GM19372 (cell line): ENCODE results near the gene EXOC6B.

Experiments used
- ATAC-seq: cut with Tn5 transposase; IDR thresholded peaks from one replicate; pipeline ENCODE4 v1.9.1; 2021; ENCODE audit warnings: mild to moderate bottlenecking, low read depth, moderate library complexity; ENCODE audit not compliant: unreplicated experiment

EXOC6B gene

GRCh38 chr2:72131916-72132841 lies 693.7 kb downstream of the EXOC6B start:
- ATAC-seq, result no peak

- ATAC-seq, result no peak
Observed at GRCh38 chr2:72131371-72131891, 694.4 kb downstream of the EXOC6B start.

DNA sequence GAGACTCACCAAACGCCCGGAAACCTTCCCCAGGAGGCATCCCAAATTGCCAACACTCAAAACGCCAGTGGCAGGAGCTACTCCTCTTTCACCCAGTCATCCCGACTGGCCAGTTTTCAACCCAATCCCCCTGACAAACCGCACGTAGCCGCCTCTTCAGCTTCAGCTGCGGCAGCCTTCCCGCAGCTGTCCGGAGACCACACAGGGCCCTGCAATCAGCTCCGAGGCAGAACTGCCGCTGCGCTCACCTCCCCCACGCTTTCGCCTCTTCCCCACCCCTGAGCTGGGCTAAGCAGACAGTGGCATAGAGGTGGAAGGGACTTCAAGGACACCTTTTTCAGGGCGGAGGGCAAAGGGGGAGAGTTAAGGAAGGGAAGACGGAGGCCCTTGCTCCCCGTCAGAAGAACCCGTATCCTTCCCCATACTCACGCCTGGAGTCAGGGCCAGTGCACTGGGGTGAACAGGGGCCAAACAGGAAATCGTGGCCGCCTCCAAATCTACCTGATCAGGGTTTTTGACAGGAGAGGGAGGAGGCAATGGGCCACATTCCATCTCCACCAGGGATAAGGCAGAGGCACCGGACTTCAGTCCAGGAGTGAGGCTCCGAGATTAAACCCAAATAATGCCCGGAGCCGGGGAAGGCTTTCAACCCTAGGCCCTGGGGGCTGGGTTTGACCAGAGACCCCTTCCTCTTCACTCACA lies 695.0 kb downstream of the EXOC6B start:
- no peak for ATAC-seq

- no peak for ATAC-seq
Observed at GRCh38 chr2:72129681-72130340, 696.0 kb downstream of the EXOC6B start.

GRCh38 chr2:72128843-72129227 lies 697.0 kb downstream of the EXOC6B start:
- no peak for ATAC-seq

DNA sequence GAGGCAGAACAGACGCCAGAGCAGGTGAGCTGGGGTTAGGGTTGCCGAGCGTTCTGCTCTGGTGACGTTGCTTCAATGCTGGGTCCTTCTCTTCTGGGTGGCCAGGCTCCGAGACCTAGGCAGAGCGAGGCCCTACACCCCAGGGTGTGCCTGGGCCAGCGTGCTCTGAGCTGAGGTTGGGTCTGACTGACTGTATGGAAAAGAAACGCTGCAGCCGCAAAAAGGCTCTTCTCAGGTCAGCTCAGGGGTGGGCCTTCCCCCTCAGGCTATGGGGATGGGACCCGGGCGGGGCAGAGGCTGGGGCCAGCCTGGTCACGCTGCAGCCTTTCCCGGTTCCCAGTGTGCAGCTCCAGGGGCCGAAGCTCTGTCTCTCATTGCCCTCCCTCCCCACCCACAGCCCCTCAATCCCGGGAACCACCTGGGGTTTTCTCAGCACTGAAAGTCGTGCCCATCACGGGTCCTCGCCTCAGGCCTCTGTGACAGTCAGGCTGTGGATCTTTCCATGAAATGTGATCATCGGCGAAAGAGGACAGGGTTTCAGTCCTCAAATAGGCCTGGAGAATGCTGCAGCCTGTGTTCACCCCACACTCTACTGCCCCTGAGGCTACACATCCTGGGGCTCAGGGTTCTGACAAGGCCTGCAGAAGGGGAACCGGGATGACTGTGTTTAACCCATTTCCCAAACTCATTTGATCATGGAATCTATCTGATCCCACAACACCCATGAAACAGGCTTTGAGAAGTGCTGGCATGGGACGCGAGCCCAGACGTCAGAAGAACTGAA lies 697.6 kb downstream of the EXOC6B start:
- ATAC-seq, result no peak

DNA sequence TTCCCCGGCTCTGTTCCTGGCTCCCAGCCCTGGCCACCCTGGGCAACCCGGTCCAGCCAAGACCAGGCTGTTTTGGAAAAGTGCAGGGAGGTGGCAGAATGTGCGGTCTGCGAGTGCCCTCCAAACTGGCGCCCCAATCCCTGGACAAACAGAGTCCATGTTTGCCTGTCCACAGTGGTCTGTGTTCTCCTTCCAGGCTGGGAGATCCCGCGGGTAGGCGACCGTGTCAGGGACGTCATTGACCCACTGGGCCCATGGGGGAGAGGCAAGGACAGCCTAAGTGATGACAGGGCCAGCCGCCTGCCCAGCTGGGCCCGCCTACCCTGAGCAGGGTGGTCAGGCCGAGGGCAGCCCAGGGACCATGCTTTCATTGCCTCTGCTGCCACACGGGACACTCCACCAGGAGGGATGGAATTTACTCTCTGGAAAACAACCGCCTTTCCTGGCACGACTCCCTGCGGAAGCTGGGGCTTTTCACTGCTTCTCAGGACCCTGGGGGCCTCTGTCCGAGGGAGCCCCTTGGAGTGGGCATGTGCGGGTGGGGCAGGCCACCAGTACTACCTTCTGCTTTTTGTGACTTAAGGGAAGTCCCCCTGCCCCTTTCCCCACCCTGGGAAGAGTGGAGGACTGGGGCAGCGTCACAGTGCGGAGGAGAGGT lies 698.3 kb downstream of the EXOC6B start:
- no peak for ATAC-seq

- ATAC-seq, result no peak
Observed at GRCh38 chr2:72126186-72127100, 699.4 kb downstream of the EXOC6B start.
